ENCODE measurements around the gene VPS41.

The VPS41 gene

DNA sequence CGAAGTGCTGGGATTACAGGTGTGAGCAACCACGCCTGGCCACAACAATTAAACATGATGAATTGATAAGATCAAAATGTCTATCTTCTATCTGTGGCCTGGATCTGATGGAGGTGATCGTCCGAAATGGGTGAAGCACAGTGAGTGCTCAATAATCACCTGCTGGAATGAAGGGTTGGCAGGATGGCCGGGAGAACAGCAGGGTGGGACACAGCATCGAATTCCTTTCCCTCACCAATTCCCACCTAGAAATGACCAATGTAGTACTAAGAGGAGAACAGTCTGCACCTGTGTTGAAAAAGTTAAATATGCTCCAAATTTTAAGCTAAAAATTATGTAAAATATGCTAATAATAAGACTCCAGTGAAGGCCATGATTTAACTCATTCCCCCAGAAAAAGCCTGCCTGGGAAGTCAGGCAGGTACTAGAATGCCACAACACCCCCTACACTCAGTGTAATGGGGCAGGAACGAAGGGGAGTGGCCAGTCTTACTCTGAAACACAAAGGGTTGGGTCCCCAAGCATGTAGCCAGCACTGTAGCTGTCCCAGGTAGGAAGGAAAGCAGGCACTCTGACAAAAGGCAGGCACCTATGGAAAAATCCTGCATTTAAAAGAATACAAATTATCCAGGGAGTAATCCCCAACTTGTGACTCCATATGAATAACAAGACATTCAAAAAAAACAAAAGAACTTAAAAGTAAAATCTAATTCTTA lies 110.3 kb downstream of the VPS41 start:
- no peak for DNase-seq

DNA sequence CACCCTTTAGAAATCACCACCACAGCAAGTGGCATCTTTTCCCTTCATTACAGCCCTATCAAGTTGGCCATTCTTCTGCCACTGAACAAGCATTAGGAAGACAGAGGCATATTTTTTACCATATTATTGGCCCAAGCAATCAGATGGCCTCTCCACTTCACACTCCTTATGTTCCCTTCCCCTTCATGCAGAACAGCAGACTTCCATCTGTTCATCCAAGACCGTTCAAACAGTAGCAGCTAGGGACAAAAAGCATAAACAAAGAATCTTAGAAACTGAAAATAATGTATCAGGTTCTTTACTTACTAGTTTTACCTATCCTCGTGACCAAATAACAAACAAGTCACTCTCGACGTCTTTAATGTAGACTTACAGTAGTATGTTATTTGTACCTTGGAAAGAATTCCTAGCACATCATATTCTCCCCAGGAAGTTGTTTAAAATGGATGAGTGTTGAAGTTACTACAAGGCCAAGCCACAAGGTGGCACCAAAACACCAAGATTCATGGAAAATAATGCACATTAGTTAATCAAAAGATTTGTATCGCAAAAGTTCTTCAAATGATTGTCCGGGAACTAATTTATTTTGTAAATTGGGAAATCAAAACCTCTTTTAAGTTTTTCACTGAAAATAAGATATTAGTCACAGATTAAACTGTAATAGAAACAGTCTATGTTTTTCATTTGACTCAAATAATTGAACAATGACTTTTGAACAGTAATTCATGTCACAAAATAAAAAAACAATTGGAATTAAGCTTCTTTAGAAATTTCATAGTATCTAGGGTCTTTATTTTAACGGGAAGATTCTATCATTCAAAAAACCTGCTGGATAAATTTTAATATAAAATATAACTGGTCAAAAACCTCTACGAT lies 112.1 kb downstream of the VPS41 start:
- DNase-seq, result peak; percentile 58

DNA sequence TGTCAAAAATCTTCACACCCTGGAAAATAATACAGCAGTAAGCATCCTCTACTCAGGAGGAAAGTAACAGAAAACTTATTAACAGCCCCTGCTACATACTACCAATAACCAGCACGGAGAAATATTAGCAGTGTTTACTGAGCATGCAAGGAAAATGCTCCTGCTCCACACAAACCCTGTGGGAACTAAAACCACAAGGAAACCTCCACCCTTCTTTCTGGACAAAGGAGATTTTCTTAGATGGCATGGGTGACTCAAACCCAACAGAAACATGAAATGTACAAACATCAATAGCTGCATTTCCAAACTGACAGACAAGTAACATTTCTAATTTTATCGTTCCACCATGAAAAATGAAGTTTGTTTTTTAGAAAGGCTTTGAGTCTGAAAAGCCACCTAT lies 113.4 kb downstream of the VPS41 start:
- DNase-seq, result no peak

DNA sequence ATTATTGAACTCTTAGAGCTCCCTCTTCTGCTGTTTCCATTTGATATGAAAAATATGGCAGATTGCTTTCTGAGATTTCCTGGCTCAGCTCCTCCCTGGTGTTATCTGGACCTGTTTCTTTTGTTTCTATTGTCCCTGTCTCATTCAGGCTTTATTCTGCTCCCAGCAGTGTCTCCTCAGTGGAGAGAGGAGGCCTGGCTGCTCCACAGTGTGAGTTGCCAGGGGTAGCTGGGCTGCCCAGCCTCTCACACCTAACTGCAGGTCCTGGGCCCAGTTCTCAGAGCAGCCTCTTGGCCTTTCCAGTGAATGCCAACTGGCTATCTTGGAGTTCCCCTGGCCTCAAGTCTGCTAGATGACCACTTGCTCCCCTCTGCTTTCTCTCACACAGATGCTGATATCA lies 127.0 kb downstream of the VPS41 start:
- DNase-seq, result no peak

DNA sequence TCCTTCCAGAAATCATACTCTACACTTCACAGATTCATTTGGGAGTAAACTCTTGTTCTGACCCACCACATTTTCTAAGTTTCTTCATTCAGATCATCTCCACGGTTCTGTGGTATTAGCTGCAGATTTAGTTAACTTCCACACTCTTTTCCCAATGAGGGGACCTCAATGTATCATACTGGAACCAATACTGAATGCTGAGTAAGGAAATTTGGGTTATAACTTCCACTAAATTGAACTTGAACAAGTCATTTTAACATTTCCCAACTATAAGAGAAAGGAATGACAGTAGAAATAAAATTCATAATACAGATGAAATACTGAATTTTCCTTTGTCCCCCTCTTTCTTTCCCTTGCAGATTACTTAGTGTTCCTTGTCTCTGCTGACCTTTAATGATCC lies 131.4 kb downstream of the VPS41 start:
- DNase-seq, result no peak

DNA sequence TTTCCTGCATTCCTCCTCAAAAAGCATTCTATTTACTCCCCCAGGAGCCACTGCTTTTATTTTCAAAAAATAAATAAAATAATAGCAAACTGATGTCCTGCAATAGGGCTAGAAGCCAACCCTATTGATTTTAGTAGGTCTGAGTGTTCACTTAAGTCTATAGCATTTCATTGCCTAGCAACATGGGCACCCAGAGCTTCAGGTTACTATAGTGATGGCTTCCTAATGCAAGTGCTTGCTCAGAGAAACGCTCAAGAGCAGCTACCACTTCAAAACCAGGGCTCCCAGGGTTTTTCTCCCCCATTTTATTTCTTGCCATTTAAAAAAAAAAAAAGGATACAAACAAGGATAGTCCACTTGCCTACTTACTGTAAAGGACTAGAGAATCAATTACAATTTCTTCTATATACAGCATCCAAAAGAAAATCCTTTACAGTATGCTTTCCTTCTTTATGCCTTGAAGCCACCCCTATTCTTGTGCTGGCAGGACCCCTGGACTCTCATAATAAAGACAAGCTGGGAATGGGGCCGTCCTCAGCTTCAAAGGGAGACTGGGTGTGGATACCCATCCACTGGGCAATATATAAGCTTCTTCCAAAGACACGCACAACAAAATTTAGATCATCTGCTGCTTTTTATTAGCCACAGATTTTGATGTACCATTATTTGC lies 133.3 kb downstream of the VPS41 start:
- no peak for DNase-seq

DNA sequence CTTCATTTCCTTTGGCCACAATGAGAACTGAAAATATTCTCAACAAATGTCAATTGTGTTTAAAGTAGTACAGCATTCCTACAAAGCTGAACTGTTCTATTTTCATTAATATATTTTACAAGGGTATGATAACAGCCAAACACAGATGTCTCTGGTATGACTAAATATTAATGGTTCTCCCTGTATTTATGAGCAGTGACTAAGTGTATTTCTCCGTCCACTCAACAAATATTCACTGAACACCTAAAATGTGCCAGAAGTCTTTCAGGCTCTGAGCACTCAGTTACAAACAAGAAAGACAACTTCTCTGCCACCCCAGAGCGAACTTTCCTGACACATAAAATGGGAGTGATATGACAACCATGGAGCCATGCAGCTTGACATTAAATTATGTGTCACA lies 135.6 kb downstream of the VPS41 start:
- DNase-seq, result no peak

DNA sequence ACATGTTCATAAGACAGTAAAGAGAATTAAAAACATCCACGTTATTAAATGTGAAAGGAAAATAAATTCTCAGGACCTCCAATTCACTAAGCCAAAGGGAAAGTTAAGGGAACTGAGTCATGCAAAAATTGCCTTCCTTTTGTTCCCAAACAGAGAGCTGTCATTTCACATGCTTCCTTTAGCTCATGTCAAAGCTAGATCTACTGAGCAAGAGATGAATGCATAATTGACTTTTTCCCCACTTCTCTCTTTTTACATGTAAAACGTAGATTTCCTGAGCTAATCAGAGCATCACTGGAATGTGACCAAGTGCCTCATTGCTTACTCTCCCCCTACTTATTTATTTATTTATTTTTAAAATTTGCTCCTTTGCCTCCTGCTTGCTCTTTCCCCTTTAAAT lies 148.8 kb downstream of the VPS41 start:
- no peak for DNase-seq

DNA sequence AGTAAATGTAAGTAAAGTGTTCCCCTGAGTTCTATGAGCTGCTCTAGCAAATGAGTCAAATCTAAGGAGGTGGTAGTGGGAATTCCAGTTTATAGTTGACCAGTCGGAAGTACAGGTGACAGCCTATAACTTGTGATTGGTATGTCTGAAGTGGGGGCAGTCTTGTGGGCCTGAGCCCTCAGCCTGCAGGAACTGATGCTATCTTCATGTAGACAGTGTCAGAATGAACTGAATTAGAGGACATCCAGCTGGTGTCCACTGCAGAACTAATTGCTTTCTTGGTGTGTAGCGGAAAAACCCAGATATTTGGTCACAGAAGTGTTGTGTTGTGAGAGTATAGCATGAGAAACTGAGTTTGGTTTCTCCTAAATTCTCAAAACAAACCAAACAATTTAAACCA lies 150.0 kb downstream of the VPS41 start:
- DNase-seq, result no peak

DNA sequence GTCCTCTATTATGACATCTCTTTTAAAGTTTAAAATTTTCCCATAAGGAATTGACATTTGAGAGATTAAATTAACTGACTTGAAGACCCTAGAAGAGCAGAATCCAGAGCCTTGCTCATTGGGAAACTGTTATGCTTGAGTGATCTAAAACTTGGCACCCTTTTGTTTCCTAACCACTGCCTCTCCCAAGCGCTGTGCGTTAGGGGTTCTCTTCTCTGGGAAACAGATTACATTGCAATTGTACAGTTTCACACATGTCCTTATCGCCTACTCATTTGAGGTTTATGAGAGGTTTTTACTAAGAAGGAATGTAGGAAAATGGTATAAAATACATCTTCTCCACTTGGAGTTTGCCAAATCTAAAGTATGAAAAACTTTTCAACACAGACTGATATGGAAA lies 151.1 kb downstream of the VPS41 start:
- no peak for DNase-seq

DNA sequence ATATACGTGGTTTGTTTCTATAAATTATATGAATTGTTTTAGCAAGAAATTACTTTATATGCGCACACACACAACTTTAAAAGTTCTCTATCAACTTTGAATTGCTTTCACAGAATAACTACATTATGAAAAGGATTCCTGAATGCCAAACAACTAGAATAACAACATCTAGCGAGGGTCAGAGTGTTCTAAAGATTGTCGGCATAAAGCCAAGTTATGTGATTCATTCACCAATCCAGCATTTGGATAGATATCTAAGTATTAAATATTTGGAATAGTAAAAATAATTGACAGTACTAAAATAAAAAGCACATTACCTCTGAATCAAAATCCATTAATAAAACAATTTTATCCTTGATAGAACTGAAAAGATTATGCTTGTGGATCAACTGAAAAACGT lies 152.5 kb downstream of the VPS41 start:
- no peak for DNase-seq

DNA sequence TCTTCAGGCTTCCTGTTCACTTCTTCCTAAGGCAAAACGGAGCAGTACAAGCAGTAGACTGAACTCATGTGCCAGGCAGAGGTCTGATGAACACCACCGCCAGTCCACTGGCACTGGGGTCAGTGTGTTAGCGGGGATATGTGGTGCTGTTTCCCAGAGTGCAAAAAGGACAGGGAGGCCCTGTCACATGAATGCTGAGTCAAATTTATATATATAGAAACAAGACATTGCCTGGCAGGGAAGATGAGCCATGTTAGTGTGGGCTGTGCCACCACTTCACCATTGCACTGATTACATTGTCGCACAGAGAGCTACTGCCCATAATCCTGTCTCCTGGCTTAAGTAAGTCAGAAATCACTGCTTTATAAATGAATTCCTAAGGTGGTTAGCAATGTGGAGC lies 155.6 kb downstream of the VPS41 start:
- no peak for DNase-seq

DNA sequence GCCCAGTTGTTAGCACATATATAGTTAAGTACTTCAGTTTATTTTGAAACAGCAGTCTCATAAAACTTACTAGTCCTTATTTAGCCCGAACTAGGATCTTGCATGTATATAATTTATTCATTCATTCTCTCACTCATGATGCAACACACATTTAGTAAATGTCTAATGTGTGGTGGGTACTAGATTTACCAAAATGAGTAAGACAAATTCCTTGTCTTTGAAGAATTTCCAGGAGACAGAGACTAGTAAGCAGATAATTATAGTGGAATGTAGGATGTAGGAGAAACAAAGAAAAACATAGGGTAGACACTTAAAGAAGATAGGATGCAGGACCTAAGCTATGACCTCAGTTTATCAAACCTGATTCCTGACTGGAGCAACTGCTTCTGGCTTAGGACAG lies 157.6 kb downstream of the VPS41 start:
- no peak for DNase-seq

DNA sequence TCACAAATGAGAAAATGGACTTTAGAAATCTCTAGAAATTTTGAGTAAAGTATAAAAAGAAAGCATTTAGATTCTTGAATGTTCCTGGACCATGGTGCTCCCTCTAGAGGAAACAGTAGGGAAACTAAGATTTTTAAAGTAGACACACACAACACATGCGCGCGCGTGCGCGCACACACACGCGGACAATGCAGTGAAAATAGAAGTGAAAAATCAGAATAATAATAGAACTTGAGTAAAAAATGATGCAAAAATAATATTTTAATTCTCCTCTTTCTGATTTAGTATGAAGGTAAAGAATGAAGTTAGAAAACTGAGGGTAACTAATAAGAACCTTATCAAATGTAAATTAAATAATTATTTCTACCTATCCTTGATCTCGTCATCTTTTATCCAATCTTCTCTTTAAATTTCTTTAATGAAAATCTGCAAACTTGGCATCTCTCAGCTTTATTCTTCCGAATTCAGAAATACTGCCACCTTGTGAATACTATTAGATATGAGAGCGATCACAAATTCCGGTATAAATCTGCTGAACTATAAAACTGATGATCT lies 160.9 kb downstream of the VPS41 start:
- peak; percentile 19 for DNase-seq

DNA sequence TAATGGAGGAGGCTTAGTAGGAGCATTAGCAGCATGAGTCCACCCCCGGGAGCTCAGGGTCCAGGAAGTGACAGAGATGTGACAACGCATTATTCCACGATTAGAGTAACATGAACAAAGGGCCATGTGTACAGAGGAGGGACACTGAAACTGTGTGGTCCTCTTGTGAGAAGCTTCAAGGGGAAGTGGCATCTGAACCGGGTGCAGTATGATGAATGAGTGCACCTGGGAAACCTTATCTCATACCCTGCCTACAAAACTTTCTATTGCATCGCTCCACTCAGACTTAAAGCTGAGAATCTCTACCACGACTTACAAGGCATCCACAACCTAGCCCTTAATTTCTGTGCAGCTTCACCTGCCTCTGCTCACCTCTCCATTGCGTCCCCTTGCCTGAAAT lies 162.6 kb downstream of the VPS41 start:
- DNase-seq, result no peak

DNA sequence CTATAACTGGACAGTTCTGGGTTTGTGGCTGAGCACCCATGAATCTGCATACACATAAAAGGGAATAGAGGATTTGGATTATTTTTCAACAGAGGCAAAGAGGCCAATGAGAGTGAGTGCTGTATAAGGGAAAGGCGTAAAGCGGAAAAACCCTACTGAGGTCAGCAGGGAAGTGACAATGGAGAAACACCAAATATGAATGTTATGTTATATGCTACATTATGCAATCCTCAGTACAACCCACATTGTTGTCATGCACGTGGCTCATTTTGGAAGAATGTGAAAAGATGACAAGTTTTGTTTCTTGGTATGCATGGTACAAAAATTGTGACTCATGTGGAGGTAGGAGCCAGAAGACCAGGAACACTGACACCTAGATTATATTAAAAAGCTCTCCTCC lies 164.2 kb downstream of the VPS41 start:
- no peak for DNase-seq

DNA sequence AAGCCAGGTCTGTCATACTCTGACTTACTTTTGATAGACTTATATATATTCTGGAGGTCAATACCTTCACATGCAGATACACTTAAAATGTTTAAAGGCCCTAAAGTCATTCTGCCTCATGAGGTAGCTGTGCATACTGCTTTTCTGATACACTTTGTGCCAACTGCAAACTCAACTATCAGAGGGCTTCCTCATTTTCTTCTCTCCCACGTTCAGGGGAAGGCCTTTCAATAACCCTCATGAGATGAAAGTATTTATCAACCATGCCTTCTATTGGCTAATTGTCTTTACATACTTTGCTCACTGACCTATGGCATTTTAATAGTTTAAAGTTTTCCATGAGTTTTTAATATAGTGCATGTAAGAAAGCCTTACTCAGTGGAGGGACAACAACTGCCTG lies 165.1 kb downstream of the VPS41 start:
- DNase-seq, result no peak

DNA sequence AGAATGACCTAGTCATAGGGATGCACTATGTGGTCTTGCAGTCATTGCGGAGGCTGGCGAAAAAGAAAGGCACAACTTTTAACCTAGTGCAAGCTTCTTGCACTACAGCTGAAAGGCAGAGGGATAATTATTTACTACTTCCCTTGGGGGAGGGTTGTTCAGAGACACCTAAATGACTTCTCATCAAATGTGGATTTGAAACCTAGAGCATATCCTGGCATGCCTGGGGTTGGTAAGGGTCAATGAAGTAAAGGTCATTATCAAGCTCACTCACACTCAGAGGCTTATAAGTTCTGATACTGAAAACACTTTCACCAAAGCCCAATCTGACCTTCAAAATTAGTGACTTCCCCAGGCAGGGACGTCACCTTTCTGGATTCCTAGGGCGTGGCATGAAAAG lies 168.9 kb downstream of the VPS41 start:
- DNase-seq, result no peak

DNA sequence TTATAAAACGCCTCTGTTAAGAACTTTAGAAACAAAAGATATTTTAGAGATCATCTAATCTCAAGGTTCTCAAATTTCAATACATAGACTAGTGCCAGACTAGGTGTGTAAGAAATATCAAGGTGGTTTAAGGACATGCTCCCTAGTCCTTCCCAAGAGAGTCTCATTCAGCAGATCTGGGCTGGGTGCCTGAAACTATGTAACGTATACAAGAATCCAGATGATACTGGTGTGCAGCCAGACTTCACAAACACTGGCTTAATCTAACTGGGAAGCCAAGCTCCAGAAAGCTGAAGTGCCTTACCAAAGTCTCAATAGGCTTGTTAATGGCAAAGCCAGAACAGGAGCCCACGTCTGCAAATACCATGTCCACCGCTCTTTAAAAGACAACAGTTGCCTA lies 172.9 kb downstream of the VPS41 start:
- no peak for DNase-seq

DNA sequence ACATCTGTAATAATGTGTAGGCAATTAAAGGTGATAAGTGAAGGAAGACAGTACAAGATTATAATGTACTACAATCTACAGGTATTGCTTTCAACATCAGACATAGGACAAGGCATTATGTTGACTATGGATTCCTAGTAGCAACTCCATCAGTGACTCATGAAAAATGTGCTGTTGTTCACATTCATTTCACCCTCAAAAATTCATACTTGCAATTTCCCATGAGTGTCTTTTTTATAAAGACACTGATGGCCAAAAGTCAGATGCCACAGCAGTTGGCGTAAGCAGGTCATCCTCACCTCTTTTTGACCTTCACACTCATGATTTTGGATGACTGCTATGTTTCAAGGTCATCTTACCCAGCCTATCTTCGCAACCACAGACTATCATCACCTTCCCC lies 177.8 kb downstream of the VPS41 start:
- DNase-seq, result no peak

DNA sequence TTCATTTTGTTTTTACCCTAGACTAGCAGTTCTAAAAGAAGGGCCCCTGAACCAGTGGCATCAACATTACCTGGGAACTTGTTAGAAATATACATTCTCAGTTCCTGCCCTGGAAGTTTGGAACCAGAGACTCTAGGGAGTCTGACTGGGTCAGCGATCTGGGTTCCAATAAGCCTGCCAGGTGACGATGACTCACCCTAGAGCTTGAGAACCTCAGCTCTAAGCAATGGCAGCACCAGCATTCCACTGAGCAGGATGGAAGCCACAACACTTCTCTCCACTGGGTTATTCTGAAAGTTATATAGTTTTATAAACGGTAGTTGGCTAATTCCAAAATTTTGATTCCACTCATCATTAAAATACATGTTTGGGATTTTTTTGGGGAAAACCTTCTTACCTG lies 180.8 kb downstream of the VPS41 start:
- no peak for DNase-seq

DNA sequence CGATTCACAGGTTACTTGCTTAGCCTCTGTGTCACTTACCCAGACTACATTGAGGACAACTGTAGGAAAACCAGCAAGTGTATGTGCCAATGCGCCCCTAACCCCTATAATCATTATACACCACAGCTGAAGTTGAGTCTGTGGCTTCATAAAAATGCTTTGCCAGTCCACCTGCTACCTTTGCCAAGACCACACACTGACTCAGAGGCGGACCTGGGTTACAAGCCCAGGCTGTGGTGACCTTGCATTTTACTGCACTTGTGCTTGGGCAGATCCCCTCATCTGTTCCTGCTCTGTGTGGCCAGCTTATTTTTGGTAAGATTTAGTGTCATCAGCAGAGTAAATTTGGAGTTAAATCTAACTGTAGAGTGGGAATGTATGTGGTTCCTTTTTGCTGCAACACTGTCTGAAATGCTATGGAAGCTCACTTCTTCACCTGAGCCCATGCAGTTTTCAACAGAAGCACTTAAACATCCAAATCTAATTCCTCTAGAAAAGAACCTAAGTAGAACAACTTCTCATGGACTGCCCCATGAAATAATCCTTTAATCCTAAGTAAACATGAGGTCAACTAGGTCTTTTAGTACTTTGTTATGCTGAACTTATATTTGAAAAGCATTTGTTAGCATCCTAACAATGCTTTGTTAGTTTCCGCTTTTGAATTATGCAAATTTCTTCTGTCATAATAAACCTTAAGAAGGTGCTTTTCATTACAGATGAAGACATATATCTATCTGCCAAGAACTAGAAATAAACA lies 181.6 kb downstream of the VPS41 start:
- no peak for DNase-seq

DNA sequence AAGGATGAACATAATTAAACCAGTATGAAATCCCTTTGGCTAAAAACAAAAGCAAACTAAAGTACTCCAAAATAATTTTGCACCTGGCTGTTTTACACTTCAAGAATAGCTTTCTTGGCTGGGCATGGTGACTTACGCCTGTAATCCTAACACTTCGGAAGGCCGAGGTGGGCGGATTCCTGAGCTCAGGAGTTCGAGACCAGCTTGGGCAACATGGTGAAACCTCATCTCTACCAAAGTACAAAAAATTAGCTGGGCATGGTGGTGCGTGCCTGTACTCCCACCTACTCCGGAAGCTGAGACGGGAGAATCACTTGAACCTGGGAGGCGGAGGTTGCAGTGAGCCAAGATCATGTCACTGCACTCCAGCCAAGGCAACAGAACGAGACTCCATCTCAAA lies 185.7 kb downstream of the VPS41 start:
- no peak for DNase-seq

Measured in RPMI8226 (cell line).